ENCODE measurements around the gene SS18L1.

DNA sequence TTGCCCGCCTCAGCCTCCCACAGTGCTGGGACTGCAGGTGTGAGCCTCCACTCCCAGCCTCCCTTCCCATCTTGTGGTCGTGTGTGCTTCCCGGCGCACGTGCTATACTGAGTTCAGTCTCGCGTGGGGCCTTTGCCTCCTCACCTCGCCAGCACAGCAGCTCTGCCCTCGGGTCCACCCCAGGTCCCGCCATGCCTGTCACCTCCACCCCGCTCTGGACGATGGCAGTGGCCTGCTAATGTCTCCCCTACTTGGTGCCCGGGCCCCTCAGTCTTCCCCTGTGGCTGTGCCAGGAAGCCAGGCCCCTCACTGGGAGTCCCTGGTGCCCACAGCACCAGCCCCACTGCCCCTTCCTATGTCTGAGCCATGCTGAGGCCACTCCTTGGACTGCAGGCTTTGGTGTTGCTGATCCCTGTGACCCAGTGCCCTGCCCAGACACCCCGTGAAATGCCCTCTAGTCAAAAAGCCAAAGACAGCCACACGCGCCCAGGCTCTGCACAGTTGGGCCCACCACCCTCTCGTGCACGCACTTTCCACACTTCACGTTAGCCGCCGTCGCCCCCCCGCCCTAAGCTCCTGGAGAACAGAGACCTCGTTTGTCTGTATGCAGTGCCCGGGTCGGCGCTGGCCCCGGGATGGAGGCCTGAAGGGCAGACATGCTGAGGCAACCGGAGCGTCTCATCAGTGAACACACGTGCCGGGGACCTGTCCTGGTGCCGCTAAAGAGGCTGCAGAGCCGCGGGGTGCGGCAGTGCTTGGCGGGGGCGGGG, 62.2 kb downstream of the SS18L1 start:
- TF ChIP-seq, protein P1, sequence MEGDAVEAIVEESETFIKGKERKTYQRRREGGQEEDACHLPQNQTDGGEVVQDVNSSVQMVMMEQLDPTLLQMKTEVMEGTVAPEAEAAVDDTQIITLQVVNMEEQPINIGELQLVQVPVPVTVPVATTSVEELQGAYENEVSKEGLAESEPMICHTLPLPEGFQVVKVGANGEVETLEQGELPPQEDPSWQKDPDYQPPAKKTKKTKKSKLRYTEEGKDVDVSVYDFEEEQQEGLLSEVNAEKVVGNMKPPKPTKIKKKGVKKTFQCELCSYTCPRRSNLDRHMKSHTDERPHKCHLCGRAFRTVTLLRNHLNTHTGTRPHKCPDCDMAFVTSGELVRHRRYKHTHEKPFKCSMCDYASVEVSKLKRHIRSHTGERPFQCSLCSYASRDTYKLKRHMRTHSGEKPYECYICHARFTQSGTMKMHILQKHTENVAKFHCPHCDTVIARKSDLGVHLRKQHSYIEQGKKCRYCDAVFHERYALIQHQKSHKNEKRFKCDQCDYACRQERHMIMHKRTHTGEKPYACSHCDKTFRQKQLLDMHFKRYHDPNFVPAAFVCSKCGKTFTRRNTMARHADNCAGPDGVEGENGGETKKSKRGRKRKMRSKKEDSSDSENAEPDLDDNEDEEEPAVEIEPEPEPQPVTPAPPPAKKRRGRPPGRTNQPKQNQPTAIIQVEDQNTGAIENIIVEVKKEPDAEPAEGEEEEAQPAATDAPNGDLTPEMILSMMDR (conservative IDR thresholded peaks at IDR 0.05 in 1 of 2, IDR thresholded peaks at IDR 0.05 in 1 of 2; ENCODE audit: low read depth in 1 of 2, low read length in 2 of 2): no peak
- no peak for TF ChIP-seq EZH2 (IDR thresholded peaks at IDR 0.05; ENCODE audit: low read length, missing control alignments)

Measured in fibroblast of lung (primary cell).